MM.1S (cell line): ENCODE data around the gene PLXNA4.

Experiments
- DNase-seq: peaks from one replicate; pipeline ENCODE4 v3.0.0-alpha.2; 2015
- H2AFZ ChIP-seq: fragments of 300-600 bp; sonication (generic); 2 replicates; pipeline ENCODE4 v1.6.0; 2016; ENCODE audit warnings: antibody characterized with exemption, low read length
- H3F3A ChIP-seq: fragments of 300-600 bp; sonication (generic); 2 replicates; pipeline ENCODE4 v1.6.1; 2016; ENCODE audit warnings: mild to moderate bottlenecking, antibody characterized with exemption, low read length, moderate library complexity, mixed read lengths; ENCODE audit not compliant: insufficient read depth
- H3K27ac ChIP-seq: fragments of 300-600 bp; sonication (generic); 2 replicates; pipeline ENCODE4 v1.5.1; 2016; ENCODE audit warnings: mild to moderate bottlenecking, low read length
- H3K27me3 ChIP-seq: fragments of 300-600 bp; sonication (generic); replicated peaks from 2 replicates; pipeline ENCODE4 v1.6.0; 2016; ENCODE audit warnings: low read length; ENCODE audit not compliant: insufficient read depth
- H3K36me3 ChIP-seq: fragments of 300-600 bp; sonication (generic); replicated peaks from 2 replicates; pipeline ENCODE4 v1.6.1; 2016; ENCODE audit warnings: mild to moderate bottlenecking, low read length, mixed read lengths; ENCODE audit not compliant: insufficient read depth
- H3K4me1 ChIP-seq: fragments of 300-600 bp; sonication (generic); 2 replicates; pipeline ENCODE4 v1.6.1; 2016; ENCODE audit warnings: low read length, mixed read lengths
- H3K4me2 ChIP-seq: fragments of 300-600 bp; sonication (generic); 2 replicates; pipeline ENCODE4 v1.6.0; 2016; ENCODE audit warnings: low read depth, low read length
- H3K4me3 ChIP-seq: fragments of 300-600 bp; sonication (generic); 2 replicates; pipeline ENCODE4 v1.5.1; 2016; ENCODE audit warnings: low read length, mixed read lengths
- H3K79me2 ChIP-seq: fragments of 300-600 bp; sonication (generic); 2 replicates; pipeline ENCODE4 v1.6.1; 2016; ENCODE audit warnings: mixed run types, low read length, mixed read lengths
- H3K9ac ChIP-seq: fragments of 300-600 bp; sonication (generic); 2 replicates; pipeline ENCODE4 v1.6.1; 2016; ENCODE audit warnings: low read length, mixed read lengths
- H3K9me2 ChIP-seq: fragments of 300-600 bp; sonication (generic); replicated peaks from 2 replicates; pipeline ENCODE4 v1.6.1; 2016; ENCODE audit warnings: mild to moderate bottlenecking, low read length, mixed read lengths; ENCODE audit not compliant: insufficient read depth
- H3K9me3 ChIP-seq: fragments of 300-600 bp; sonication (generic); replicated peaks from 2 replicates; pipeline ENCODE4 v1.6.1; 2016; ENCODE audit warnings: mild to moderate bottlenecking, low read length, mixed read lengths; ENCODE audit not compliant: insufficient read depth
- H4K20me1 ChIP-seq: fragments of 300-600 bp; sonication (generic); 2 replicates; pipeline ENCODE4 v1.6.1; 2016; ENCODE audit warnings: mild to moderate bottlenecking, low read length, moderate library complexity, mixed read lengths; ENCODE audit not compliant: insufficient read depth
- CTCF ChIP-seq: fragments of 300-600 bp; sonication (generic); IDR thresholded peaks from 2 replicates; pipeline ENCODE4 v1.5.1; 2016; ENCODE audit warnings: antibody characterized with exemption, low read length, mixed read lengths
- EZH2 ChIP-seq: fragments of 300-600 bp; sonication (generic); optimal IDR thresholded peaks from 2 replicates; pipeline ENCODE3; 2017; ENCODE audit warnings: low read depth, mild to moderate bottlenecking, antibody characterized with exemption, low read length, mixed read lengths
- EZH2phosphoT487 ChIP-seq: fragments of 300-600 bp; sonication (generic); IDR thresholded peaks from 2 replicates; pipeline ENCODE4 v1.6.1; 2018; ENCODE audit warnings: antibody characterized with exemption, low read length

The PLXNA4 gene

GRCh38 chr7:132469681-132470080 lies 106.6 kb downstream of the PLXNA4 start:
- H3F3A ChIP-seq, result no peaks in the 10 kb centered on the region
- no peaks in the 10 kb centered on the region for H3K4me1 ChIP-seq

GRCh38 chr7:132469264-132469663 lies 107.0 kb downstream of the PLXNA4 start:
- Histone ChIP-seq H3K27ac (no peak overlapping the region), H3K4me2 (no peak overlapping the region), H3K4me1 (no peaks in the 10 kb centered on the region), H3K27me3 (no peaks in the 10 kb centered on the region), H3K9me3 (no peaks in the 10 kb centered on the region), H3K36me3 (no peaks in the 10 kb centered on the region), H3K9ac (no peak overlapping the region), H4K20me1 (no peaks in the 10 kb centered on the region), H3K9me2 (no peaks in the 10 kb centered on the region), H2AFZ (no peak overlapping the region), H3F3A (no peaks in the 10 kb centered on the region), H3K79me2 (no peaks in the 10 kb centered on the region), H3K4me3 (no peak overlapping the region)
- no peak for TF ChIP-seq EZH2phosphoT487
- no peak for TF ChIP-seq EZH2
- no peak for TF ChIP-seq CTCF
- no peak for DNase-seq

More at GRCh38 chr7:132469681-132470080, 106.6 kb downstream of the PLXNA4 start:
- H4K20me1 ChIP-seq, result no peaks in the 10 kb centered on the region
- H3K9me2 ChIP-seq, result no peaks in the 10 kb centered on the region
- H3K79me2 ChIP-seq, result no peaks in the 10 kb centered on the region
- H3K27me3 ChIP-seq, result no peaks in the 10 kb centered on the region
- H2AFZ ChIP-seq, result no peak overlapping the region
- no peak overlapping the region for H3K9ac ChIP-seq
- TF ChIP-seq EZH2phosphoT487 (no peak), EZH2 (no peak), CTCF (no peak)
- no peaks in the 10 kb centered on the region for H3K36me3 ChIP-seq
- H3K4me2 ChIP-seq, result no peak overlapping the region
- no peak overlapping the region for H3K4me3 ChIP-seq
- H3K27ac ChIP-seq, result no peak overlapping the region
- H3K9me3 ChIP-seq, result no peaks in the 10 kb centered on the region
- no peak for DNase-seq

GRCh38 chr7:132466367-132466766 lies 109.9 kb downstream of the PLXNA4 start:
- H3K4me2 ChIP-seq, result no peak overlapping the region
- no peaks in the 10 kb centered on the region for H3K9me3 ChIP-seq
- no peak for TF ChIP-seq EZH2
- no peak for TF ChIP-seq EZH2phosphoT487
- TF ChIP-seq CTCF, result no peak
- no peak overlapping the region for H3K27ac ChIP-seq
- H3K79me2 ChIP-seq, result no peaks in the 10 kb centered on the region
- H3F3A ChIP-seq, result no peaks in the 10 kb centered on the region
- no peaks in the 10 kb centered on the region for H3K9me2 ChIP-seq
- H3K9ac ChIP-seq, result no peak overlapping the region
- H4K20me1 ChIP-seq, result no peaks in the 10 kb centered on the region
- H3K27me3 ChIP-seq, result no peaks in the 10 kb centered on the region
- DNase-seq, result no peak
- no peaks in the 10 kb centered on the region for H3K36me3 ChIP-seq
- no peaks in the 10 kb centered on the region for H3K4me1 ChIP-seq
- no peak overlapping the region for H3K4me3 ChIP-seq
- no peak overlapping the region for H2AFZ ChIP-seq

- no peaks in the 10 kb centered on the region for H3K4me1 ChIP-seq
- H3K9ac ChIP-seq, result no peak overlapping the region
- no peaks in the 10 kb centered on the region for H4K20me1 ChIP-seq
- no peak overlapping the region for H2AFZ ChIP-seq
- no peaks in the 10 kb centered on the region for H3K9me3 ChIP-seq
- no peak overlapping the region for H3K4me2 ChIP-seq
- H3K4me3 ChIP-seq, result no peak overlapping the region
- H3K79me2 ChIP-seq, result no peaks in the 10 kb centered on the region
- H3K27me3 ChIP-seq, result no peaks in the 10 kb centered on the region
- H3K9me2 ChIP-seq, result no peaks in the 10 kb centered on the region
- no peak overlapping the region for H3K27ac ChIP-seq
- DNase-seq, result no peak
- no peaks in the 10 kb centered on the region for H3F3A ChIP-seq
- no peaks in the 10 kb centered on the region for H3K36me3 ChIP-seq
- TF ChIP-seq EZH2phosphoT487 (no peak), EZH2 (no peak), CTCF (no peak)
Measured at GRCh38 chr7:132465516-132465915, 110.8 kb downstream of the PLXNA4 start.
